ENCODE data around the gene QRICH1.

QRICH1 gene

DNA sequence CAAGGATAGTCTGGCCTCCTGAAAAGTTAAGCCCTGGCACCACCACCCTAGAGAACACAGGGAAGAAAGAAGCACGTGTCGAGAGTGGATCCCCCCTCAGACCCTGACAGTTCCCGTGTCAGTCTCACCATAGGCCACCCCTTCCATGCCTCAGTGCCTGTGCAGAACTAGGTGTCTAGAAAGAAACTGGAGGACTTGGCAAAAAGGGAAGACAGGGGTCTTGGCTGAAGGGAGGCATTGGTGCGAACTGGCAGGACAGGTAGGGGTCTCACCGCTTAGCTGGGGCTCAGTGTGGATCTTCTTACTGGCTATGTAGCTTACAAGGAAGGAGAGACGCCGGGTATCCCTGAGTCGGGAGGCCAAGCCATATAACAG, 10.2 kb upstream of the QRICH1 start:
- Histone ChIP-seq H3K36me3 (peaks cover 36 to 61% (median 49%) of the 10 kb centered on the region in 3 donors), H3K4me3 (peak overlapping the region; percentile 85 to 96), H3K4me1 (peaks cover 0 to 26% (median 21%) of the 10 kb centered on the region in 4 donors), H3K27ac (peak overlapping the region; percentile 86), H3K9me3 (no peaks in the 10 kb centered on the region), H3K27me3 (no peaks in the 10 kb centered on the region)
- no peak for DNase-seq
- TF ChIP-seq, protein P1, sequence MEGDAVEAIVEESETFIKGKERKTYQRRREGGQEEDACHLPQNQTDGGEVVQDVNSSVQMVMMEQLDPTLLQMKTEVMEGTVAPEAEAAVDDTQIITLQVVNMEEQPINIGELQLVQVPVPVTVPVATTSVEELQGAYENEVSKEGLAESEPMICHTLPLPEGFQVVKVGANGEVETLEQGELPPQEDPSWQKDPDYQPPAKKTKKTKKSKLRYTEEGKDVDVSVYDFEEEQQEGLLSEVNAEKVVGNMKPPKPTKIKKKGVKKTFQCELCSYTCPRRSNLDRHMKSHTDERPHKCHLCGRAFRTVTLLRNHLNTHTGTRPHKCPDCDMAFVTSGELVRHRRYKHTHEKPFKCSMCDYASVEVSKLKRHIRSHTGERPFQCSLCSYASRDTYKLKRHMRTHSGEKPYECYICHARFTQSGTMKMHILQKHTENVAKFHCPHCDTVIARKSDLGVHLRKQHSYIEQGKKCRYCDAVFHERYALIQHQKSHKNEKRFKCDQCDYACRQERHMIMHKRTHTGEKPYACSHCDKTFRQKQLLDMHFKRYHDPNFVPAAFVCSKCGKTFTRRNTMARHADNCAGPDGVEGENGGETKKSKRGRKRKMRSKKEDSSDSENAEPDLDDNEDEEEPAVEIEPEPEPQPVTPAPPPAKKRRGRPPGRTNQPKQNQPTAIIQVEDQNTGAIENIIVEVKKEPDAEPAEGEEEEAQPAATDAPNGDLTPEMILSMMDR (IDR thresholded peaks at IDR 0.05) = no peak
- intact Hi-C loops (cut with DNase I; ENCODE audit: low total_unique reads) = no loop called here

DNA sequence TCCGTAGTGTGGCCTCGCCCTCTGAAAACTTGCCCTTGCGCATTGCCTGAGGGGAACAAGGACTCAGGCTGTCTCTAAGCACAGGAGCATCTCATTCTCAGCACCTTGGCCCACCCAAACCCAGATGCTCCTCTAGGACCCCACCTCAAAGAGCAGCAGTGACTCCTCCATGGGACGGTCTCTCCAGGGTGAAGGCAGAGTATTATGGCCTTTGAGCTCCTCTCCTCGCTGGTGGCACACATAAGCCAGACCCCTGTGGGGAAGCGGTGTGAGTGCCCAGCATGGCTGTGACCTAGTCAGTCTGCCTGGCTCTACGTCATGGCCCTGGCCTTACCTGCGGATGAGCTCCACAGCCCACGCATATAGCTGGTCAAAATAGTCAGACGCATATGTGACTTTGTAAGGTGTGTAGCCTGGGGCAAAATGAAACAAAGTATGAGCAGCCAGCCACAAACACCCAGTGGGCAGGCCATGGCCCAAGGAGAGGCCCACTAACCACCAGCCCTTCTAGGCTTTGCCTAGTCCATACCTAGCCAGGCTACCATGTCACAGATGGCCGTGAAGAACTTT, 6.3 kb upstream of the QRICH1 start:
- no peak for DNase-seq
- Histone ChIP-seq H3K27ac (no peak overlapping the region), H3K4me3 (no peak overlapping the region), H3K4me1 (peaks cover 0 to 18% (median 14%) of the 10 kb centered on the region in 4 donors), H3K27me3 (no peaks in the 10 kb centered on the region), H3K36me3 (peaks cover 46 to 75% (median 51%) of the 10 kb centered on the region in 3 donors), H3K9me3 (no peaks in the 10 kb centered on the region)
- TF ChIP-seq, protein P1 (IDR thresholded peaks at IDR 0.05) = no peak
- intact Hi-C loops (cut with DNase I; ENCODE audit: low total_unique reads) = no loop called here

DNA sequence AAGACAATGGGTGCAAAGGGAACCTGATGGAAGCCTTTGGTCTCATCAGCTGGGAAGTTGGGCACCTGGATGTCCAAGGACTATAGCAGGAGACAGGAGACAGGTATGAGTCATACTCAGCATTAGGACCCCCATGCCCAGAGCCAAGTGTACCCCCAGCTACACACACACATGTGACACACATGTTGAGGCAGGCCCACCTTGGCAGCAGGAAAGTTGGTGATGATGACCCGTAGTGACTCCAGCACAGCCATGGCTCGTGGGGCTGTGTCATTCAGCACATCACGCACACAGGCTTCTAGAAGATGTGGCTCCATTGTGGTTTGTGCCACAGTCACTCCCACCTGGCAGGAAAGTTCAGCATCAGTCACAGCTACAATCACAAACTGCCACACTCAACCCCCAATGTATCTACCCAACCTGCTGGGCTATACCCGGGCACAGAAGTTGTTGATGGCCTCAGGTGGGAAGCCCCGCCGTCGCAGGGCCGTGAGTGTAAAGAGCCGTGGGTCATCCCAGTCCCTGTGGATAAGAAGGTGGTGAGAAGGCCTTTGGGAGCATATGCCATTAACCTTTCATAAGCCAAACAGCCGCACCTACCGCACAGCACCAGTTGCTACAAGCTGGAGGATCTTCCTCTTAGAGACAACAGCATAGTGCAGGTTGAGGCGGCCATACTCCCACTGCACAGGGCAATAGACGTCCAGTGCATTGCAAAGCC, 5.2 kb upstream of the QRICH1 start:
- H3K27me3 ChIP-seq = no peaks in the 10 kb centered on the region
- DNase-seq = no peak
- peaks cover 0 to 21% (median 18%) of the 10 kb centered on the region in 4 donors for H3K4me1 ChIP-seq
- H3K9me3 ChIP-seq = no peaks in the 10 kb centered on the region
- intact Hi-C loops (cut with DNase I; ENCODE audit: low total_unique reads) = loop anchor here (5.0 kb wide), 1 partner anchor 33 kb away; the partner anchor contains the start of gene LAMB2
- TF ChIP-seq, protein P1 (IDR thresholded peaks at IDR 0.05) = no peak
- H3K4me3 ChIP-seq = no peak overlapping the region
- peaks cover 46 to 75% (median 51%) of the 10 kb centered on the region in 3 donors for H3K36me3 ChIP-seq
- H3K27ac ChIP-seq = no peak overlapping the region

DNA sequence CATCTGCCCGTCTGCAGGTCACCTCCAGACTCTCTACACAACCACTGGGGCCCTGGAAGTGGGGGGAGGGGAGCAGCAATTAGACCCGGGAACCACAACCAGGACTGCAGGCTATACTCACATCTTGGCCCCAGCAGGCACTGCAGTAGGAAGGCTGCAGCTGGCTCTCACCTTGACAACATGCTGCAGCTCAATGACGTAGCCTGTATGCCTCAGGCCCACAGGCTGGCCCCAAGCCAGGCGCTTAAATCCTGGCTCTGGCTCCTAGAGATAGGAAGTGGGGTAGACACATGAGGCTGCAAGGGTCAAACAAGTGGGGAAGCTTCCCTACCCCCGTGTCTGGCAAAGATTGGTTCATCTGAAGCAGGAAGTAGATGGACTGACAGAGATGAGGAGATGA, 4.6 kb upstream of the QRICH1 start:
- peaks cover 0 to 15% (median 12%) of the 10 kb centered on the region in 4 donors for H3K4me1 ChIP-seq
- DNase-seq = no peak
- peaks cover 46 to 75% (median 51%) of the 10 kb centered on the region in 3 donors for H3K36me3 ChIP-seq
- no peaks in the 10 kb centered on the region for H3K27me3 ChIP-seq
- H3K9me3 ChIP-seq = no peaks in the 10 kb centered on the region
- TF ChIP-seq, protein P1 (IDR thresholded peaks at IDR 0.05) = no peak
- H3K4me3 ChIP-seq = no peak overlapping the region
- H3K27ac ChIP-seq = no peak overlapping the region
- intact Hi-C loops (cut with DNase I; ENCODE audit: low total_unique reads) = loop anchor here (5.0 kb wide), 1 partner anchor 34 kb away; the partner anchor contains the start of gene LAMB2

DNA sequence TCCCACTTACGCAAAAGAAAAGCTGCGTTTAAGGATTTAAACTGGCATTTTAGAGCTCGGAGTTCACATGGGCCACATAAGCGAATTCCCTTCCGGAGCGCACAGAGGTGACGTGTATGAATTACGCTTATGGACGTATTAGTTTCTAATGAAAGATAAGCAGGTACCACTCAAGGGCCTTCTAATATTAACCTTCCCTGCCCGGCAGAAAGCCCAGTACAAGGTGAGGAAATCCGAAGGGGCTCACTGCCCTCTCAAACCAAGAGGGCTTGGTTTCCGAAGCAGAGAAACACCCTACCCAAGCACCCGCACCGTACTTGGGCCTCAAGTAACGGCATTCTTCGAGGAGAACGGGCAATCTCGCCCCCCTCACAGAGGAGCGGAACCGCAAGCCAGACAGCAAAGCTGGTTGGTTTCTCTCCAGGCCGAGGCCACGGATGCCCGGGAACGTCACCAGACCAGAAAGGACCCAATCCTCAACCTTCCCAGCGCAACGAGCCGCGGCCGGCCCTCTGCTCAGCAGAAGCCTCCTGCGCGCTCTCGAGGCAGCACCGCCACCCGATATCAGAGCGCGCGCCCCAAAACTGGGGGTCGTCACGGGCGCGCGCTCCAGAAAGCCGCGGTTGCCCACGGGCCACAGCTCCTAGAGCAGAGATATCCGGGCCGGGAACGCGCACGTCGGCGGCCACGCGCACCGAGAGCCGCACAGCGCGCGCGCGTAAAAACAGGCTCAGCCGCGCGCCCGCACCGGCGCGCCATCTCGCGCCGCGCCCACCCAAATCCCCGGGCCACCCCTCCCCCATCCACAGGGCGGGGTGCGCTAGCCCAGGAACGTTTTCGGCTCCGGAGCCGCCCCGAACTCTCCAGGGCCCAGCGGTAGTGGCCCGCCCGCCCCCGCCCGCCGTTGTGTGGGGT, 676 bp downstream of the QRICH1 start:
- Histone ChIP-seq H3K27me3 (no peaks in the 10 kb centered on the region), H3K4me3 (peak overlapping the region; percentile 77 to 98), H3K36me3 (peaks cover 7 to 32% (median 10%) of the 10 kb centered on the region in 3 donors), H3K27ac (peak overlapping the region; percentile 91 to 96), H3K4me1 (peaks cover 5 to 53% (median 42%) of the 10 kb centered on the region in 4 donors), H3K9me3 (no peaks in the 10 kb centered on the region)
- TF ChIP-seq, protein P1 (IDR thresholded peaks at IDR 0.05) = no peak
- intact Hi-C loops (cut with DNase I; ENCODE audit: low total_unique reads) = no loop called here
- peak; percentile 75 to 83 for DNase-seq
